Stimulated activated CD4-positive, alpha-beta T cell treated with anti-CD3 and anti-CD28 coated beads, Interleukin-2, amount 100 ng/mL, for 48 hours (primary cell): Measurements from ENCODE around the gene SAP30.

Experiments used
- DNase-seq, 2 donors: peaks; one replicate each; pipeline ENCODE4 v3.0.0-alpha.2; 2020

SAP30 gene

DNA sequence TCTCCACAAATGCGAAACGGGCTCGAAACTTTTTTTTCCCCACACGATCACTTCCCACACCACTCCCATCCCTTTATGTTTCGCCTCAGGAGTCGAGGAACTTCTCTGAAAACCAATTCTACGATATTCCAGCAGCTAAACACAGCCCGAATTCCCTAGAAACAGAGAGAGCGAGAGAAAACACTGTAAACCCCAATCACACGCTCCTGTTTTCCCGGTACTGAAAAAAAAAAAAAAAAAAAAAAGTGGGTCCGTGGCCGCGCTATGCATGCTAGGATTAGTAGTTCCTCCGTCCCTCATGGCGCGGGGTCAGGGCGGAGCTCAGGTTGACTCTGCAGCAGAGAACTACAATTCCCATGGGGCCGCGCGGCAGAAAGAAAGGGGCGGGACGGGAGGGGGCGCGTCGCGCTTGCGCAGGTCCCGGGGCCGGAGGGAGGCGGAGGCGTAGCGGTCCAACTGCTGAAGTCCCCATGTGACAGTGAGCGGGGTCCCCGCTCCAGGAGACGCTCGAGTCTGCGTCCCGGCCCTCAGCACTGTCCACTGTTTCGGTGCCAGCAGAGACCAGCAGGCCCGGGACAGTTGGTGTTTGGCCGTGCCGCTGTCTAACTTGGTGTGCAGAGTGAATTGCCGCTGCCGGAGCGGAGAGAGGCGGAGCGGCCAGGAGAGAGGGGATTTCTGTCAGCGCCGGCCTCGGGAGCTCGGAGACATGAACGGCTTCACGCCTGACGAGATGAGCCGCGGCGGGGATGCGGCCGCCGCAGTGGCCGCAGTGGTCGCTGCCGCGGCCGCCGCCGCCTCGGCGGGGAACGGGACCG lies at the start of gene SAP30:
Gene SAP30, plus strand, starts transcription at position 478 of the 815 bp plus-strand sequence. Its CDS starts 229 bp downstream, at position 707.
- peak; percentile 90 to 93 for DNase-seq

- no peak for DNase-seq
Observed at GRCh38 chr4:173325007-173325736, 45.6 kb upstream of the SAP30 start.

DNA sequence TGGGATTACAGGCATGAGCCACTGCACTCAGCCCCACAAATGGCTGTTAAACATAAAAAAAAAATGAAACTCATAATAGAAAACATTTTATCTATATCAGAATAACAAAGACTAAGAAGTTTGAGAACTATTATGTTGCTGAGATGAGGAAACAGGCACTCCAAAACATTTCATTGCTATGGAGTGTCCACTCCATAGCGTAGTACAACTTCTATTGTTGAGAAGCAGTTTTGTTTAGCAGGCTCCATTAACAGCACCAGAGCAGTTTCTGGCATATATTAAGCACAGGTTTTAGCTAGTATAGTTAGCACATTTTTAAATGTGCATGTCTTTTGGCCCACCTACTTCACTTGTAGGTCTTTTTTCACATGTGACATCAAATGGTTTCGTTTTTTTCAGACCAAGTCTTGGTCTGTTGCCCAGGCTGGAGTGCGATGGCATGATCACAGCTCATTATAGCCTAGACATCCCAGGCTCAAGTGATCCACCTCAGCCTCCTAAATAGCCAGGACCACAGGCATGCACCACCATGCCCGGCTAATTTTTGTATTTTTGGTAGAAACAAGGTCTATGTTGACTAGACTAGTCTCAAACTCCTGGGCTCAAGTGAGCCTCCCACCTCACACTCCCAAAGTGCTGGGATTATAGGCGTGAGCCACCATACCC lies 42.4 kb upstream of the SAP30 start:
- DNase-seq, result no peak

DNA sequence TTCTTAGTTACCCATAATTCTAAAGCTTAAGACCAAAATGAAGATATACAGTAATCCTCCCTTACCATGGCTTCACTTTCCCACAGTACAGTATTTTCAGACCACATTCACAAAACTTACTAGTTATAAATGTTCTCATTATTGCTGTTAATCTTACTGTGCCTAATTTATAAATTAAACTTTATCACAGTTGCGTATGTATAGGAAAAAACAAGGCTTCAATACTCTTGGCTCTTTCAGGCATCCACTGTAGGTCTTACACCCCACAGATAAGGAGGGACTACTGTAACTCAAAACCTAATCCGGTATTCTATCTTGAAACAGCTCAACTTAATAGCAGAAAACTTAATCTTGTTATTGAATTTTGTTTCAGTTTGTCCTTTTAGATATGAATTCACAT lies 40.2 kb upstream of the SAP30 start:
- DNase-seq, result no peak

DNA sequence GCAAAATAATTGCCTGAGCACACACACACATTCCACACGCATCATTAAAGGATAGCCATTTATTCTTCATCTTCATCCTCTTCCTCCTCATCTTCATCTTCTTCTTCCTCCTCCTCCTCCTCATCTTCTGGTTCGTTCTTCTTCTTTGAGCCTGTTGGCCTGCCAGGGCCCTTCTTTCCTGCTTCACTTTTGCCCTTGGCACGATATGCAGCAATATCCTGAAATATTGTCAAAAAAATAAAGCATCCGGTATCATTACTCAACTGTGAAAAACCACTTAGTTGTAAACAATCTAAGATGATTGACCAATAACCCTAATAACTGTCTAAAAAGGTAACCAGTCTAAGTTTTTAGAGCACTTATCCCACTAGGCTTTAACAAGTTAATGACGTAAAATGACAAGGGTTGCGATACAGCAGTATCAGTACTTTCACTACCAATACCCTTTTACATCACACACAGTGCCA lies 38.7 kb upstream of the SAP30 start:
- no peak for DNase-seq

- DNase-seq, result peak; percentile 5 to 21
Observed at GRCh38 chr4:173332963-173333657, 37.6 kb upstream of the SAP30 start.

DNA sequence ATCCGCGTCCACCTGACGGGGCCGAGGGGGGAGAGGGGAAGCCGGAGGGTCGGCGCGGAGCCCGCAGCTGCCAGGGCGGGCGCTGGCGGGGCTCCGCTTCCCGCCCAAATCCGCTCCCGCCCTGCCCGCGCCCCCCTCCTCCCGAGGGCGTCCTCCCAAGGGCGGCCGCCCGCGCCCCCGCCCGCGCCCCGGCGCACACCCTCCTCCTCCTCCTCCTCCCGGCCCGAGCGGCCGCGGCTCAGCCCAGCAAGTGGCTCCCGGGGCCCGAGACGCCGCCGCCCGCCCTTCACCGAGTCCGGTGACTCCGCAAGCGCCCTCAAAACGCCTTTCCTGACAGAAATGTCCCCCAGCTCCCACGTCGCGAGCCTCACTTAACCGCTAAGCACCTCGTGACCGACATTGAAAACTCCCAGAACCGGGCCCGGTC lies 37.1 kb upstream of the SAP30 start:
- DNase-seq, result peak; percentile 27 to 34

DNA sequence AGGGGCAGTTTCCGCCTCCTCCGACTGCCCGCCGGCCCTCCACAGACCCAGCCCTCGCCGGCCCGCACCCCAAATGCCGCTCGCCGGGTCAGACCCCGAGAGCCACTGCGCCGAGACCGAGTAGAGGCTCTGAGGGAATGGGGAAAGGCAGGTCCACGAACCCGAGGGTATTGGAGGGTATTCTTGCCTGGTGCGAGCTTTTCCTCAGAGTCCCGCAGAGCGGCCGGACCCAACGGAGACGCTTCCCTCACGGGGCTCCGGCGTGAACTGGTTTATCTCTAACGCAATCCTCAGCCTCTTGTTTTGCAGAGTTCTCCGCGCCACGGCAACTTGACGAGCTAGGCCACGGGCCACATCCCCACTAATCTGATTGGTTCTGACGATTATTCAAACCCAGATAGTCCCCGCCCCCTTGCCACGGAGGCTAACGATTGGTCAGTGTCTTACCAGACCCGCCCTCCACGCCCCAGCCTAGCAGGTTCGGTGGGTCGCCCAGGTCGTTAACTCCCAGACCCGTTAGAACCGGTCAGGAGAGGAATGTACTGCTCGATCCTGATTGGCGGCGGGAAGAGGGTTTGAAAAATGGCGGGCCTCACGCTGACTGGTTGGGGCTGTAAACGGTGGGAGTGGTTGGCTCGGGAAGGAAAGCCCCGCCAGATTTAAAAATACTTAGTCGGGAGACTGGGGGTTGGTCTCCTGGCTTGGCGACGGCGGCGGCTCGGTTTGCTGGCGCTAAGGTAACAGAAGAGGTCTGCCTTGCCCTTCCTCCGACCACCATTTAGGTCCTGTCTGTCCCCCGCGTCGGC lies 36.5 kb upstream of the SAP30 start, which contains the start of gene HMGB2:
Gene HMGB2, minus strand, starts transcription at position 274 of the 806 bp plus-strand sequence. CDS start 709 bp downstream, outside the sequence.
- peak; percentile 97 to 99 for DNase-seq

DNA sequence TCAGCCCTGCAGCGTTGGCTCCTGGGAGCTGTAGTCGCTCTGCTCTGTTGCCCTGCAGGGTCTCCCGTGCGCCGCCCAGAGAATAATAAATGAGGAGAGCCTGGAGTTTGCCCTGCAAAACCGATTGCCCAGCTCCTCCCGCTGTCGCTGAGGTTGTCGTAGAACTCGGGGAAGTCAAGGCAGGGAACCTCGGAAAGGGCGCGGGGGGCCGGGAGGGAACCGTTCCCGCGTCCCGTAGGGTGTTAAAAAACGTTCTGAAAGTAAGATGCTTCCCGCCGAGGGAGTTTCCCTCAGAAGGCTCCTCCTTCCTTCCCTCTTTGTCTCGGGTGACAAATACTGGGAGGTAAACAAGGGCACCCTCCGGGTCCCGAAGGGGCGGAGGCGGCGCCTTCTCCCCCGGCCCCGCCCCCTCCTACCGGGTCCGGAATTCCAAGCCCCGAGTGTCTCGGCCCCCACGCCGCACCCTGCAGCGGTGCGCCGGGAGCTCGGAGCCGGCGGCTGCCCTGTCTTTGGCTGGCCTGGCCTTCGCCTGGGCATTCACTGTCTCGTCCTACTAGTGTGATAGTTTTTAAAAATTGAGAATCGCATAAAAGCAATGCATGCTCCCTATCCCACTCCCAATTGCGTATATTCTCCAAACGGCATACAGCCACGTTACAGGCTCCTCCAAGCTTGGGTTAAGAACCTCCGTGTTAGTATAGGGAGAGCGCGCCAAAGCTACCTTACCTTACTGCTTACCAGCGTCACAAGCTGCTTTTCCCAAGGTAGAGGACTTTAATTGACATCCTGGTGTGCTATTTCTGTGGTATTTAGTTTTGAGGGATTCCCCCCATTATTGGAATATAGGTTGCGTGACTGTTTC lies 35.6 kb upstream of the SAP30 start:
- DNase-seq, result peak in 1 of 2 donors; percentile 37

GRCh38 chr4:173337463-173337862 lies 33.3 kb upstream of the SAP30 start:
- no peak for DNase-seq

- no peak for DNase-seq
Observed at GRCh38 chr4:173343832-173344397, 26.8 kb upstream of the SAP30 start.

DNA sequence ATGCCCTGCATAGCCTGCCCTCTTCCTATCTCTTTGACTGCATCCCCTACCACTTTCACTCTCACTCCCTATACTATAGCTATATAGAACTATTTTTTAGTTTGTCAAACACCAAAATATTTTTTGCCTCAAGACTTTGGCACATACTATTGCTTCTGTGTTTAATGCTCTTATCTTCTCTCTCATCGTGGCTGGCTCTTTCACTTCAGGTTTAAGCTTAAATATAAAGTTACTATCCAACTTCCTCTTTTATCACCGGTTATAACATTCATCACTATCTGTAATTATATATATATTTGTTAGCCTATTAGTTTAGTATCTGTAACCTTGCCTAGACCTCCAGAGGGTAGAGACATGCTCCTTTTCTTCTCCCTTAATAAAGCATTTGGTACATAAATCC lies 25.1 kb upstream of the SAP30 start:
- no peak for DNase-seq

GRCh38 chr4:173346074-173346473 lies 24.7 kb upstream of the SAP30 start:
- DNase-seq, result no peak

DNA sequence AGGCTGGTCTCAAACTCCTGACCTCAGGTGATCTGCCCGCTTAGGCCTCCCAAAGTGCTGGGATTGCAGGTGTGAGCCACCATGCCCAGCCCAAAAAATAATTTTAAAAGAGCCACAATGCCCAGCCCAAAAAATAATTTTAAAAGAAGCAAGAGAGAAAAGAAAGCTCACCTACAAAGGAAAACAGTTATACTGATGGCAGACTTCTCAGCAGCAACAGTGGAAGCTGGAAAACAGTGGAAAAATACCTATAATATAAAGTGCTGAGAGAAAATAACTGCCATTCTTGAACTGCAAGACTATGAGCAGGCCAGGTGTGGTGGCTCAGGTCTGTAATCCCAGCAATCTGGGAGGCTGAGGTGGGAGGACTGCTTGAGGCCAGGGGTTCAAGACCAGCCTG lies 23.3 kb upstream of the SAP30 start:
- no peak for DNase-seq

DNA sequence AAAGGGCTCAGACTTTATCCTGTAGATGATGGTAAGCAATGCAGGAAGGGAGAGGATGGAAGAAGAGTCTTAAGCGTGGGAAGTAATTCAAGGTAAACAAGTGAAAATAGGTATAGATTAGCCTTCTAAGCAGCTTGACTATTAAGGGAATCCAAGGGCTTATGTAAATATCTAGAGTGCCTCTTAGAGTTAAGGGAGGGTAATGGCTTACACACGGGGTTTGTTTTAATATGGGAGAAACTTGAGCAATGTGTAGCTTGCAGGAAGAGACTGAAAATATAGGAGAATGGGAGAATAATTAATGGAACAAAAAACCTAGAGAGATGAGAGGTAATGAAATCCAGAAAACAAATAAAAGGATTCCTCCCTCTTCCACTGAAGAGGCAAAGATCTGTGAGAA lies 12.8 kb upstream of the SAP30 start:
- DNase-seq, result no peak

DNA sequence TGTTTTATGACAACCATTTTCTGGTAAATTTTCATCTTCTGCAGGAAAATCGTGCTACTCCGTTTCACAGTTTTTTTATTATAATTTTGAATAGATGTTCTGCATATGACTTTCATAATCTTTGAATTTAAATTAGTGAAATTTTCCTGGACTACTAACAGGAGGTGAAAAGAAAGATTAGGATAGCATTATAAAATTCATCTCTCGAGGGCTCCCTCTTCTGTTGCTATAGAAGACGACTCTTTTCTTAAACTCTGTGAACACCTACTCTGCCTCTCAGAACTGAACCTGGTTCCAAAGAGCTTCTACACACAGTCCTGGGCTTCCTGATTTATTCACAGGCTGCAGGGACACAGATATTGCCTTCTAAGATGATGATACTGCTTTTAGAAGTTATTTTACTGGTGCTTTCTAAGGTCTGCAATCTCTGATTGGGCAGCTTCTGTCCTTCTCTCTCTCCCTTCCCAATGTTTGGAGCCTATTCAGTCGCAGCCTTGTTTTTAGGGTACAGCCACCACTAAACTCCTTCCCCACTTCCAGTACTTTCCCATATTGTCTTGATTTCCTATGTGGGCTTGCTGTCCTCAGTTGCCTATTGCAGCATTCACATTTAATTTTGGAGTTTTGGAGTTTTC lies 10.1 kb upstream of the SAP30 start:
- DNase-seq, result no peak

DNA sequence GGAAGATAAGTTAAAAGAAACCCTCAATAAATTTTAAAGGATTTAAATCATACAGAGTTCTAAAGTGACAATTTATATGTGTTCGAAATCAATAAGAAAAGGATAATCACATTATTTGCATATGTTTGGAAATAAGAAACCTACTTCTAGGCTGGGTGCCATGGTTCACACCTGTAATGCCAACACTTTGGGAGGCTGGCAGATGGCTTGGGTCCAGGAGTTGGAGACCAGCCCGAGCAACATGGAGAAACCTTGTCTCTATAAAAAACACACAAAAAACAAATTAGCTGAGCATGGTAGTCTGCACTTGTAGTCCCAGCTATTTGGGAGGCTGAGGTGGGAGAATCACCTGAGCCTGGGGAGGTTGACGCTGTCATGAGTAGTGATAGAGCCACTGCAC lies 8.1 kb upstream of the SAP30 start:
- DNase-seq, result no peak

DNA sequence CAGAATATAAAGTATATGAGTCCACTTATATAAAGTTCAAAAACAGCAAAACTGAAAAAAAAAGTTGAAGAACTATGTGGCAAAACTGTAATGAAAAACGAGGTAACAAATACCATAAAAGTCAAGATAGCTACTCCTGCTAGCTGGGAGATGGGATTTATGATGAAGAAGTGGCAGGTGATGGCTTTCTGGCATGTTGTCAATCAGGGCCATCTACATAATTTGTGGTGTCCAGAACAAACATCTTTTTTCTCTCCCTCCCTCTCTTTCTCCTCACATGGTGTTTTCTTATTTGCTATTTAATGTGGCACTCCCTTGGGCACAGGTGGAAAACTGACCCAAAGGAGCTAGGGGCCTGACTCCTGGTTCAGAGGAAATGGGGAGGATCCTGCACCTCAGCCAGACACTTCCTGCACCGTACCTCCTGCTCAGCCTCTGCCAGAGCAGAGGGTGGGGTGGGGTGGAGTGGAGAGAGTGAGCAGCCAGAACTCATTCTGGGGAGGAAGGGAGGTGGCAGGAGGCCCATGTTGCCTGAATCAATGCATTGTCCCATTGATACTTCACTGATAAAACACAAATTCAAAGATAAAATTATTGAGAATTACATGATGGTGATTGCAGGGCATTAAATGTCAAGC lies 5.3 kb upstream of the SAP30 start:
- no peak for DNase-seq

DNA sequence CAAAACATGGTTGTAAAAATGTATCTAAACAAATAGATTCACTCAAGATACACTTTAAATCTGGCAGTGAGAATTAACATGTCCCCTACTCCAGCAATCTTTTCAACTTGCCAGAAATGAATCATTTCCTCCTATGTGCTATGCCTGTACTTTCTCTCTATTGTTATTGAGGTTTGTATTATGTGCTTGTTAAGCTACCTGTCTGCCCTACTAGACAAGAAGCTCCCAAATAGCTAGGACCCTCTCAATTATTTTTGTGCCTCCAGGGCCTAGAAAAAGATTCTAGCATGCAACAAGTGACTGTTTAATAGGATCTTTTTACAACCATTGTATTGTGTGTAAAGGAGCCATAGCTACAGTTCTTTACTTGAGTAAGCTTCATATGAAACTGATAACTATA lies 3.5 kb upstream of the SAP30 start:
- DNase-seq, result no peak
